Suprapubic skin (tissue), 4 donors: ENCODE measurements around the gene TTL. TPM values are rescaled to one million over a fixed set of nuclear protein-coding genes. Genes with fewer than 3 reads are reported as not detected.
"Not testable (repeated sequence)": the region's sequence is repeated elsewhere in the genome, so short reads cannot be mapped to it uniquely, and the experiment has no call there.

Experiments
- DNase-seq, 2 donors: peaks; one replicate each; pipeline ENCODE4 v3.0.0-alpha.2; 2019; ENCODE audit warnings: low spot score in 2 of 2
- H3K27ac ChIP-seq: fragments of 200-600 bp; sonication (generic); one replicate; pipeline ENCODE4 v1.5.1; 2019
- H3K27me3 ChIP-seq: fragments of 200-600 bp; sonication (generic); one replicate; pipeline ENCODE4 v1.5.1; 2019
- H3K36me3 ChIP-seq: fragments of 200-600 bp; sonication (generic); one replicate; pipeline ENCODE4 v1.5.1; 2019
- H3K4me1 ChIP-seq: fragments of 200-600 bp; sonication (generic); one replicate; pipeline ENCODE4 v1.5.1; 2019
- H3K4me3 ChIP-seq: fragments of 200-600 bp; sonication (generic); one replicate; pipeline ENCODE4 v1.5.1; 2019; ENCODE audit warnings: mild to moderate bottlenecking
- H3K9me3 ChIP-seq: fragments of 200-600 bp; sonication (generic); one replicate; pipeline ENCODE4 v1.5.1; 2019
- EP300 ChIP-seq: sonication (generic); formaldehyde crosslinking; IDR thresholded peaks from one replicate; pipeline ENCODE4 v1.6.1; 2017; ENCODE audit warnings: antibody characterized with exemption
- POLR2A ChIP-seq, 2 donors: fragments of 450-650 bp; IDR thresholded peaks; one replicate each; pipeline ENCODE4 v1.6.1; 2017; ENCODE audit warnings: antibody characterized with exemption in 2 of 2, mild to moderate bottlenecking in 2 of 2, moderate library complexity in 2 of 2
- POLR2AphosphoS5 ChIP-seq, 3 donors: sonication (generic); formaldehyde crosslinking; IDR thresholded peaks; one replicate each; pipeline ENCODE4 v1.6.1; 2017; ENCODE audit warnings: antibody characterized with exemption in 3 of 3
- WGBS: methylation state at CpG from one replicate; pipeline ENCODE4 v1.1.5; 2018; 5-methylcytosine and 5-hydroxymethylcytosine counted together
- total RNA-seq, 4 donors: library from RNA; depleted of rRNA; stranded (reverse); fragments of >200 nt; gene quantifications; one replicate each; pipeline ENCODE4 v1.1.0, GENCODE V29; 2016
- TF ChIP-seq, protein P1 (sequence below), 2 donors: fragments of 200-600 bp in 1 of 2; fragments of 450-650 bp in 1 of 2; sonication (generic) in 1 of 2; IDR thresholded peaks; one replicate each; pipeline ENCODE4 v1.5.1; 2016 to 2019; ENCODE audit warnings: antibody characterized with exemption in 2 of 2, mild to moderate bottlenecking in 1 of 2, moderate library complexity in 1 of 2

Gene TTL
- total RNA-seq = 10 to 100 TPM; 25.9 to 43.7 (median 32.0) TPM

DNA sequence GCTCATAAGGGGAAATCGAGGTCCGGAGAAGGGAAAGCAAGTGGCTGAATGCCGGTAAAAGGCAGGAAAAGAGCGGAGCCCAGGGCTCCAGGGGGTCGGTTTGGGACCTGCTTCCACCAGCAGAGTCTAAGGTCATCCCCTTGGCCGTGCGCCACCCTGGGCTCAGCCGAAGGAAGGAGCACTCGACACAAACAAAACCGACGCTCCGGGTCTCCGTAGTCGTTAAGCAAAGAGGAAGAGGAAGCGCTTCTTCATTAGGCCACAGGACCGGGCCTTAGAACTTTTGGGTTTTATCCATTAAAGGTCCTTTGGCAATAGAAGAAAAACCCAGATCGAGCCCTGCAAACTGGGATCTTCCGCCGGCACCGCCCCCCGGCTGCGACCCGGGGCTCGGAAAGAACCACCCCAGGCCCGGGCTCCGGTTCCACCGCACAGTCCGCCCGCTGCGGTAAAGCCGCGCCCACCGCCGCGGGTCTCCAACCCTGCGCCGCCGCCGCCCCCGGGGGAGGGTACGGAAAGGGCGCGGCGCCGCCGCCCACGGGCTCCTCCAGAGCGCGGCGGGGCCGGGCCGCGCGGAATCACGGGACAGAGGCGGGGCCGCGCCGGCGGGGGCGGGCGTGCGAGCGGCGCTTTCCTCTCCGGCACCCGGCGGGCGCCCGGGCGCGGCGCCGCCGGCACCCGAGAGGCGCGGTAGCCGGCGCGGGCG is at the start of gene TTL:
TTL (plus strand) TSS at position 629 of the 706 bp plus-strand sequence. CDS start 189 bp downstream, outside the sequence.
- TF ChIP-seq, protein P1, sequence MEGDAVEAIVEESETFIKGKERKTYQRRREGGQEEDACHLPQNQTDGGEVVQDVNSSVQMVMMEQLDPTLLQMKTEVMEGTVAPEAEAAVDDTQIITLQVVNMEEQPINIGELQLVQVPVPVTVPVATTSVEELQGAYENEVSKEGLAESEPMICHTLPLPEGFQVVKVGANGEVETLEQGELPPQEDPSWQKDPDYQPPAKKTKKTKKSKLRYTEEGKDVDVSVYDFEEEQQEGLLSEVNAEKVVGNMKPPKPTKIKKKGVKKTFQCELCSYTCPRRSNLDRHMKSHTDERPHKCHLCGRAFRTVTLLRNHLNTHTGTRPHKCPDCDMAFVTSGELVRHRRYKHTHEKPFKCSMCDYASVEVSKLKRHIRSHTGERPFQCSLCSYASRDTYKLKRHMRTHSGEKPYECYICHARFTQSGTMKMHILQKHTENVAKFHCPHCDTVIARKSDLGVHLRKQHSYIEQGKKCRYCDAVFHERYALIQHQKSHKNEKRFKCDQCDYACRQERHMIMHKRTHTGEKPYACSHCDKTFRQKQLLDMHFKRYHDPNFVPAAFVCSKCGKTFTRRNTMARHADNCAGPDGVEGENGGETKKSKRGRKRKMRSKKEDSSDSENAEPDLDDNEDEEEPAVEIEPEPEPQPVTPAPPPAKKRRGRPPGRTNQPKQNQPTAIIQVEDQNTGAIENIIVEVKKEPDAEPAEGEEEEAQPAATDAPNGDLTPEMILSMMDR (IDR thresholded peaks at IDR 0.05) = no peak
- no peak for TF ChIP-seq POLR2AphosphoS5 (IDR thresholded peaks at IDR 0.05)
- TF ChIP-seq EP300 = no peak
- TF ChIP-seq POLR2A (IDR thresholded peaks at IDR 0.05) = no peak
- H3K27me3 ChIP-seq = no peaks in the 10 kb centered on the region
- under 1% methylated on average over 17 of the region's 82 CpGs for WGBS
- peak within 1 kb of the TSS; percentile 89 for H3K27ac ChIP-seq
- peak within 1 kb of the TSS; percentile 96 for H3K4me3 ChIP-seq
- no peaks in the 10 kb centered on the region for H3K9me3 ChIP-seq
- H3K36me3 ChIP-seq = peaks cover 3% of the 10 kb centered on the region
- H3K4me1 ChIP-seq = peaks cover 30% of the 10 kb centered on the region
- peak; percentile 78 to 85 for DNase-seq

DNA sequence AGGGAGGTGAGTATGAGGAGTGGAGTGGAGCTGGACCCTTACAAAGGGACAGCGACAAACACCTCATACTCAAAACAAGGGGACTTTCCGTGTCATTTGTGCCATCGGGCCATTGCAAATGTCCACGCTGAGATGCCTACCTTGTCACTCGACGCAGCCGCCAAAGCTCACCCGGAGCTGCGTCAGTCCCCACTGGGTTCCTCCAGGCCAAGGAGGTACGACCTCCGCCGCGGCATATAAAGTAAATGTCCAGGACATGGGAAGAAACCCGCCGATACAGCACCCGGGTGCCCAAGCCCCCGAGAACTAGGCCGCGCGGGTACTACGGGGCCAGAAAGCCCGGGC is 49.6 kb upstream of the TTL start:
- peak overlapping the region; percentile 63 for H3K4me3 ChIP-seq
- peak overlapping the region; percentile 85 for H3K27ac ChIP-seq
- H3K4me1 ChIP-seq, H3K36me3 ChIP-seq, H3K27me3 ChIP-seq, H3K9me3 ChIP-seq, DNase-seq: not testable (repeated sequence)
- WGBS = 79% methylated on average over 11 of the region's 22 CpGs

DNA sequence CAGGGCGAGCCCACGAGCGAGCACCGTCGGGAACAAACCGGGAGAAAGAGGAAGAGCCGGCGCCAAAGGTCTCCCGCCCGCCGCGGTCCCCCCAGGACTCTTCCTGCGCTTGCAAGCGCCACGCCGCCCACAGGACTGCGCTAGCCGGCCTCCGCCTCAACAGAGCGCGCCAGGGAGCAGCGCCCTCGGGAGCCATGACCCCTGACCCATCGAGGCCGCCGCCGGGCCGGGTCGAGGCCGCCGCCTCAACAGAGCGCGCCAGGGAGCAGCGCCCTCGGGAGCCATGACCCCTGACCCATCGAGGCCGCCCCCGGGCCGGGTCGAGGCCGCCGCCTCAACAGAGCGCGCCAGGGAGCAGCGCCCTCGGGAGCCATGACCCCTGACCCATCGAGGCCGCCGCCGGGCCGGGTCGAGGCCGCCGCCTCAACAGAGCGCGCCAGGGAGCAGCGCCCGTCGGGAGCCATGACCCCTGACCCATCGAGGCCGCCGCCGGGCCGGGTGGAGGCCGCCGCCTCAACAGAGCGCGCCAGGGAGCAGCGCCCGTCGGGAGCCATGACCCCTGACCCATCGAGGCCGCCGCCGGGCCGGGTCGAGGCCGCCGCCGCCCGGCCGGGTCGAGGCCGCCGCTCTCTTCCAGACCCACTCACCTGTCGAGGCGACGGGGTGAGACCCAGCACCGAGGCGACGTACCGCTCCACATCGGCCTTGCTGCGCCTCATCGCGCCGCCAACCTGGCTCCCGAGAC is 49.0 kb upstream of the TTL start:
- DNase-seq = peak in 1 of 2 donors; percentile 65
- H3K36me3 ChIP-seq, H3K9me3 ChIP-seq, H3K4me1 ChIP-seq: not testable (repeated sequence)
- peaks cover 12% of the 10 kb centered on the region for H3K27me3 ChIP-seq
- peak overlapping the region; percentile 85 for H3K27ac ChIP-seq
- 7% methylated on average over 27 of the region's 98 CpGs for WGBS
- H3K4me3 ChIP-seq = peak overlapping the region; percentile 63

DNA sequence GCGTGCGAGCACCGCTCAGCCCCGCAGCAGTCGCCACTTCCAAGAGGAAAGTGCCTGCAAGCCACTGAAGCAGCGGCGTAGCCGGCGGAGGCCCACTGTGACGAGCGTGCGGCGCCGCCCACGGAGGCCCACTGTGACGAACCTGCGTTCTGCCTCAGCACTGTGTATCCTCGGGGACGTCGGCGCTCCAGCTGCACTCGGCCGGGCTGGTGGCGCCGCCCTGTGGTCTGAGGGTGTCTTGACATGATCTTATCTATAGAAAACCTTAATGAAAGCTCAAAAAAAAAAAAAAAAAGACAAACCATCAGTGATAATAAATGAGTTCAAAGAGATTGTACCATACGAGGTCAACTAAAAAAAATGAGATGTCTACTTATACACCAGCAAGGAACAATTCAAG is 48.5 kb upstream of the TTL start, which contains the start of gene RGPD8:
RGPD8 (minus strand) TSS at position 166 of the 400 bp plus-strand sequence. CDS start 192 bp downstream, outside the sequence.
- DNase-seq = peak; percentile 89 to 93
- not testable (repeated sequence) for H3K9me3 ChIP-seq, H3K4me1 ChIP-seq, H3K36me3 ChIP-seq
- TF ChIP-seq, protein P1 (IDR thresholded peaks at IDR 0.05) = peak; percentile 40 to 70
- WGBS = 0% methylated on average over 26 of the region's 26 CpGs
- Histone ChIP-seq H3K27me3 (peaks cover 12% of the 10 kb centered on the region), H3K27ac (peak within 1 kb of the TSS; percentile 85), H3K4me3 (peak within 1 kb of the TSS; percentile 63)

DNA sequence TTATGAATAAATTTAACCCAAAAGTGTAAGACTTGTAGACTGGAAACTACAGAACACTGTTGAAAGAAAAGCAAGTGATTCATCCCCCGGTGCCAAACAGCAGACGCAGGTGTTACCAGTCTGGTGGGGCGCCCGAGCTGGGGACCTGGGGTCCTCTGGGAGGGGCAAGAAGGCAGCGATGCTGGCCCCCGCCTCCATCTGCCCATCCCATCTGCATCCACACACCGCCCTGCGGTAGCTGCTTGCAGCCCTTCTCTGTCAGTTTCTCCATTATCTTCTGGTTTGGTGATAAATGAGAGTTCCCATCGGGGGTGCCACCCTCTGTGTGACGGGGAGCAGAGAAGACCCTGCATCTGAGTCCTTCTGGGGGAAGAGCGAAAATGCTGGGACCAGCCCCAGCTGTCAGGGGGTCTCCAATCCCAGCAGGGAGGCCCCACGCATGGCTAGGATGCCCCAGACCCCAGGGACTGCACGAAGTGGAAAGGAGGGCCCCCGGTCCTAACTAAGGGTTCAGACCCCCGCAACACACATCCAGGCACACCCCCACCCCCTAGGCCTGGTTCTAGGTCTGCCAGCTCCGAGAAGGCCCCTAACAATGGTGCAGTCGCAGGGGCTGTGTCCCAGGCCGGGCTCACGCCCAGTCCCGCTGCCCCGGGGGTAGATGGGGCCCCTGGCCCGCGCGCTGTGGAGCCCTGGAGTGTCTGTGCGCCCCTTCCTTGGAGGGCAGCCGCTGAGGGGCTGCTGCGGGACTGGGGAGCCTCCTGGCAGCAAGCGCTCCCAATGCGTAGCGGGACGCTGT is 47.8 kb upstream of the TTL start:
- Histone ChIP-seq H3K4me1 (peaks cover 9% of the 10 kb centered on the region), H3K36me3 (no peaks in the 10 kb centered on the region), H3K27me3 (peaks cover 12% of the 10 kb centered on the region), H3K27ac (no peak overlapping the region), H3K9me3 (no peaks in the 10 kb centered on the region), H3K4me3 (no peak overlapping the region)
- DNase-seq = peak in 1 of 2 donors; percentile 58
- 76% methylated on average over 25 of the region's 31 CpGs for WGBS
- no peak for TF ChIP-seq POLR2AphosphoS5 (IDR thresholded peaks at IDR 0.05)
- TF ChIP-seq POLR2A (IDR thresholded peaks at IDR 0.05) = no peak
- no peak for TF ChIP-seq EP300
- TF ChIP-seq, protein P1 (IDR thresholded peaks at IDR 0.05) = no peak

DNA sequence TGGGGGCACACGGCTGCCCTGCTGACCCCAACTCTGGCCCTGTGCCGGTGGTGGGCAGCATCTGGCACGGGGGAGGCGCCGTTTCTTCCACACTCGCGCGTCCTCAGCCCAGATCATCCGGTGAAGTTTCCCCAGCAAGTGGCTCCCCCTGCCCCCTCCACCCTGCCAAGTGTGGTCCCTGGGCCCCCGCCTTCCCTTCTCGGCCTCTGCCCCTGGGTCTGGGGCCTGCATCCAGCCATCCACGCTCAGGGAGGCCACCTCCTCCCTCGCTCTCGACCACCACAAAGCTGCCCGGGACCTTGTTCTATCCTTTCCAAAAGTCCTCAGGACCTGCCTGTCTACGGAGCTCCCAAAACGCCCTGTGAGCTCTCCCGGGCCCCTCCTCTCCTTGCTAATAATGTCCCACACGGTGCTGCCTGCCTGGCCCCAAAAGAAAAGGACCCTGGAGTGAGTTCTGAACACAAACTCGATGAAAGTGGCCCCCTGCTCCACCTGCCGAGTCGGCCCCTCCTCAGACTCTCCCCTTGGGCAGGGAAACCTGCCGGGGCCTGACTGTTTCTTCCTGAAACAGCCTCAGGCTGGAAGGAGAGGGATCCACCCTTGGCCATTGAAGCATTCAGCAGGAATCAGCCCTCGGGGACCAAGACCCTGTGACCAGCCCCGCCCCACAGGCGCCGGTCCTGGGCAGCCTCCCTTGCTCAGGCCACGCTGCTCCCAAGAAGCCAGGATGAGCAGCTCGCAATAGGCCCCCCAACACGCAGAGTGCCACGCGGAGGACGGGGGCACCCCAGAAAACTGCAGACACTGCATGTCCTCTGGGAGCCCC is 46.9 kb upstream of the TTL start:
- WGBS = 64% methylated on average over 22 of the region's 33 CpGs
- not testable (repeated sequence) for H3K36me3 ChIP-seq, H3K4me1 ChIP-seq, H3K9me3 ChIP-seq, H3K27ac ChIP-seq, H3K4me3 ChIP-seq
- H3K27me3 ChIP-seq = peaks cover 12% of the 10 kb centered on the region
- DNase-seq = peak in 1 of 2 donors; percentile 57

DNA sequence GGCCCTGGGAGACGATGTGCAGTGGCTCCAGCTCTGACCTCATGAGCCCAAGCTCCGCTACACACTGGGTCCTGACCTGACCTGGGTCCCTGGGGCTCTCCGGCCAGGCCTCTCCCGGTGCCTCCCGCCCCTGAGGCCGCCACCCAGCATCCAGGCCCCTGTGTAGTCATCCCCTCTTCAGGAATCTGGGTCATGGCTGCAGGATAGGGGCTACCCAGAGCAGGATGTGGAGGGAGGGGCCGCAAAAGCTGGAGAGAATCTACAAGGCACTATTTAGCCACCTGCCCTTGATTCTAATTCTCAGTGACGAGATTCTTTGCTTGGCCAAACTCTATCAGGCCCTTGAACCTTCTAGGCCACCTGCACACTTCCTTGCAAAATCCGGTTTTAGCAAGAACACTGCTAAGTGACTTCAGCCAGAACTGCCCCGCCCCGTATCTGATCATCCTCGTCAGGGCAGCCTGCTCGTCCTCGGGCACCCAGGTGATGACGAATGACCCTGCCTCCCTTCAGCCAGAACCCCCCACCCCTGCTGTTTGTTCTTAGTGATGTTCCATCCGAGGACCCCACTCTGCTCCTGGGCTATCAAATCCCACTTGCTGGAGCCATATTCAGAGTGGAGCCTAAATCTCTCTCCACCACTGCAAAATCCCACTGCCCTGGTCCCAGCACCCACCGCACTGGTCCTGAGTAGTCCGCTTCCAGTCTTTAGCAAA is 46.1 kb upstream of the TTL start:
- not testable (repeated sequence) for H3K36me3 ChIP-seq

DNA sequence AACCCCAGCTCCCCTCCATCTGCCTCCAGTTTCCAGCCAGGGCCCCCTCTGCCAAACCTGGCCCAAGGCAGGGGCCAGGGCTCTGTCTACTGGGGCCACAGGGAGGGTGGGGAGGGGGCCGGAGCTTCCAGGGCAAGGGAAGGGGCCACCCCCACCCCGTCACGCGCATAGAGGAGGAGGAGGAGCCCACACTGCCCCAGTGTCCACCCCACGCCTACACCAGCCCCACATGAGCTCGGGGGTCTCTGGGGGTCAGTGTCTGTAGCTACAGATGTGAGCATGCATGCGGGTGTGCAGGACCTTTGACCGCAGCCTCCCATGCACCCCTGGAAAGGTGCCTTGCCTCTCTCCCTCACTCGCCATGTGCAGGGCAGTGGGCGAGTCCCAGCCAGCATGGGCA is 45.0 kb upstream of the TTL start:
- not testable (repeated sequence) for H3K4me3 ChIP-seq

More for the DNA sequence above, 46.1 kb upstream of the TTL start:
- not testable (repeated sequence) for H3K4me1 ChIP-seq, DNase-seq, H3K9me3 ChIP-seq, H3K27ac ChIP-seq, H3K4me3 ChIP-seq
- peaks cover 12% of the 10 kb centered on the region for H3K27me3 ChIP-seq
- 84% methylated on average over 12 of the region's 18 CpGs for WGBS

More for the DNA sequence above, 45.0 kb upstream of the TTL start:
- DNase-seq, H3K9me3 ChIP-seq, H3K36me3 ChIP-seq, H3K27ac ChIP-seq, H3K4me1 ChIP-seq: not testable (repeated sequence)
- H3K27me3 ChIP-seq = peaks cover 12% of the 10 kb centered on the region
- no CpG with 5 or more reads among the region's 10 CpGs for WGBS
